WTC11 (cell line): Measurements from ENCODE around the gene ABLIM2. TPM values are rescaled to one million over a fixed set of nuclear protein-coding genes. Genes with fewer than 3 reads are reported as not detected.
A peak's percentile ranks its signal among the peaks of the same experiment; 100 is the strongest.

Source experiments
- ATAC-seq: fragments of 200-7000 bp; cut with Tn5 transposase; 2 replicates; pipeline ENCODE4 v1.10.0; 2021; ENCODE audit warnings: mild to moderate bottlenecking, moderate library complexity
- CTCF ChIA-PET: fragments of 300-600 bp; sonication (Branson Sonifier 250); formaldehyde crosslinking; loops from one replicate; lab custom pipeline; 2021; ENCODE audit warnings: antibody characterized with exemption; lab: Charles Lee
- POLR2A ChIA-PET: fragments of 350-600 bp; sonication (Branson Sonifier 250); formaldehyde crosslinking; loops from one replicate; lab custom pipeline; 2021; ENCODE audit warnings: antibody characterized with exemption; lab: Charles Lee
- DNase-seq: peaks from one replicate; pipeline ENCODE4 v3.0.0; 2021; ENCODE audit warnings: low spot score
- H3K27ac Mint-ChIP-seq: 2 replicates; pipeline ENCODE4 v1.8.0; 2021; ENCODE audit warnings: mixed read lengths
- H3K27me3 Mint-ChIP-seq: 2 replicates; pipeline ENCODE4 v1.8.0; 2021; ENCODE audit warnings: low read depth, mild to moderate bottlenecking, moderate library complexity, mixed read lengths
- H3K36me3 Mint-ChIP-seq: 2 replicates; pipeline ENCODE4 v1.8.0; 2021; ENCODE audit warnings: mixed read lengths
- H3K4me1 Mint-ChIP-seq: 2 replicates; pipeline ENCODE4 v1.8.0; 2022; ENCODE audit warnings: mixed read lengths
- H3K4me3 Mint-ChIP-seq: 2 replicates; pipeline ENCODE4 v1.8.0; 2021; ENCODE audit warnings: mild to moderate bottlenecking, moderate library complexity, mixed read lengths
- H3K9me3 Mint-ChIP-seq: 2 replicates; pipeline ENCODE4 v1.8.0; 2021; ENCODE audit warnings: mixed read lengths
- ATF1 ChIP-seq: sonication (generic); formaldehyde crosslinking; IDR thresholded peaks from 2 replicates; pipeline ENCODE4 v1.8.1; 2023; ENCODE audit warnings: mild to moderate bottlenecking, moderate library complexity, missing genetic modification reagents
- JAZF1 ChIP-seq: fragments of 250-450 bp; sonication (Bioruptor Pico); IDR thresholded peaks from 2 replicates; pipeline ENCODE4 v1.9.0; 2021; ENCODE audit warnings: moderate library complexity, mild to moderate bottlenecking, inconsistent platforms
- KAT7 ChIP-seq: sonication (generic); formaldehyde crosslinking; IDR thresholded peaks from 2 replicates; pipeline ENCODE4 v1.8.1; 2023; ENCODE audit warnings: missing genetic modification reagents, mild to moderate bottlenecking, borderline replicate concordance
- NFYB ChIP-seq: sonication (generic); formaldehyde crosslinking; conservative IDR thresholded peaks from 2 replicates; pipeline ENCODE4 v1.8.0; 2022; ENCODE audit warnings: low read depth, missing genetic modification reagents
- NR2C2 ChIP-seq: sonication (generic); formaldehyde crosslinking; IDR thresholded peaks from 2 replicates; pipeline ENCODE4 v1.8.0; 2022; ENCODE audit warnings: mild to moderate bottlenecking, missing genetic modification reagents
- TP53 ChIP-seq: sonication (generic); formaldehyde crosslinking; IDR thresholded peaks from 2 replicates; pipeline ENCODE4 v1.8.1; 2023; ENCODE audit warnings: mild to moderate bottlenecking, missing genetic modification reagents
- ZNF263 ChIP-seq: sonication (generic); formaldehyde crosslinking; IDR thresholded peaks from 2 replicates; pipeline ENCODE4 v1.8.1; 2022; ENCODE audit warnings: low read depth, mild to moderate bottlenecking, moderate library complexity, missing genetic modification reagents
- ZNF416 ChIP-seq: fragments of 250-450 bp; sonication (Bioruptor Pico); IDR thresholded peaks from 2 replicates; pipeline ENCODE4 v1.9.0; 2021; ENCODE audit warnings: mild to moderate bottlenecking, inconsistent platforms
- ZNF423 ChIP-seq: fragments of 250-450 bp; sonication (Bioruptor Pico); IDR thresholded peaks from 2 replicates; pipeline ENCODE4 v2.1.2; 2022; ENCODE audit warnings: mild to moderate bottlenecking, moderate library complexity
- total RNA-seq: library from RNA; stranded (reverse); gene quantifications from 3 replicates; pipeline ENCODE4 v1.2.3, GENCODE V29; 2021
- TF ChIP-seq, protein P1 (sequence below): sonication (generic); formaldehyde crosslinking; IDR thresholded peaks from 2 replicates; pipeline ENCODE4 v1.8.1; 2023; ENCODE audit warnings: mild to moderate bottlenecking, missing genetic modification reagents, borderline replicate concordance
- TF ChIP-seq, protein P2 (sequence below): sonication (generic); formaldehyde crosslinking; IDR thresholded peaks from 2 replicates; pipeline ENCODE4 v1.8.0; 2023; ENCODE audit warnings: missing genetic modification reagents, mild to moderate bottlenecking, borderline replicate concordance
- TF ChIP-seq, protein P3 (sequence below): fragments of 200-600 bp; IDR thresholded peaks from 2 replicates; pipeline ENCODE4 v1.8.0; 2022; ENCODE audit warnings: antibody characterized with exemption
- TF ChIP-seq, protein P4 (sequence below): sonication (generic); formaldehyde crosslinking; IDR thresholded peaks from 2 replicates; pipeline ENCODE4 v1.8.0; 2022; ENCODE audit warnings: missing genetic modification reagents
- TF ChIP-seq, protein P5 (sequence below): sonication (generic); formaldehyde crosslinking; conservative IDR thresholded peaks from 2 replicates; pipeline ENCODE4 v1.8.1; 2023; ENCODE audit warnings: mild to moderate bottlenecking, low read depth, missing genetic modification reagents, moderate library complexity
- TF ChIP-seq, protein P6 (sequence below): sonication (generic); formaldehyde crosslinking; IDR thresholded peaks from 2 replicates; pipeline ENCODE4 v1.8.0; 2022; ENCODE audit warnings: mild to moderate bottlenecking, missing genetic modification reagents

The ABLIM2 gene
- total RNA-seq, 1 experiment from 2014 or later, result 2.6 TPM

DNA sequence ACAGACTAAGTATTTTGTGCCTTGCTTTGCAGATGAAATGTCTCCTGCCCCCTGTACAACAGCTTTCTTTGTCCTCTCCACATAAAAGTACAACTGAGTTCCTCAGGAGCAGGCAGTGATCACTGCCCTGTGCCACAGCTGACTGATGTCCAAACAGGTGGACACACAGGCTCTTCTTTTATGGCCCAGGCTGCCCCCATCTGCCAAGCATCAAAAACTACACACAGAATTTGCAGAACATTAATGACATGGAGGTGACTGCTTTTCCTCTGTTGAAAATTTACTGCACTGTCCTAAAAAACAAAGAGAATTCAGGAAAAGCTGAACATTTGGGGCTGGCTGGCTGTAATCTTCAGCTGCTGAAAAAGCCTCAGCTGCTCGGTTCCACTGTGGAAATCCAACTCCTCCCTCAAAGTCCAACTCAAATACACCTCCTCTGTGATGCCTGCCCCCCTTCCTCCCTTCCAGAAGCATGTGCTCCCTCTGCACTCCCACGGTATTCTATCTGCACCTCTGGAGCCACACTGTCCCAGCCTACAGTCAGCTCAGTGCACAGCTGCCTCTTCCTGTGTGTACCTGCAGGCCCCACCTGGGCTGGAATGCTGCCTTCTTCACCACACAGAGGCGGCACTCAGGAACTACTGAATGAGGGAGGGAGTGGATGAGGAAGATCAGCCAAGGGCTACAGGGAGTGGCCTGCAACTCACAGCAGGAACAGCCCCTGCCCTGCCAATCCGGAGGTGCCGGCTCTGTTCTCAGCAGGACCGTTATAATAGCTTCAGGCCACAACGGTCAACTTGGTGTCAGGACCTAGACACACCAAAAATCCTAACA is 229.3 kb downstream of the ABLIM2 start:
- Mint-ChIP-seq H3K4me3 (no peak overlapping the region), H3K27ac (peak overlapping the region; percentile 83), H3K4me1 (peaks cover 26% of the 10 kb centered on the region), H3K27me3 (no peaks in the 10 kb centered on the region), H3K9me3 (peaks cover 8% of the 10 kb centered on the region), H3K36me3 (peaks cover 18% of the 10 kb centered on the region)
- ChIA-PET POLR2A (interaction anchor here (2.0 kb wide), 1 partner anchor 10 kb away, joined by 4 read pairs; the partner anchor contains the start of gene AFAP1), CTCF (interaction anchor here (1.2 to 4.8 kb wide), 11 partner anchors 9 to 168 kb away, joined by 3 to 27 read pairs (median 7); partner anchors contain the start of gene AFAP1)
- DNase-seq, result peak; percentile 35
- peak; percentile 94 for ATAC-seq
- no peak for TF ChIP-seq NFYB
- TF ChIP-seq TP53 (CRISPR knock-in tag), result no peak
- TF ChIP-seq, protein P1, sequence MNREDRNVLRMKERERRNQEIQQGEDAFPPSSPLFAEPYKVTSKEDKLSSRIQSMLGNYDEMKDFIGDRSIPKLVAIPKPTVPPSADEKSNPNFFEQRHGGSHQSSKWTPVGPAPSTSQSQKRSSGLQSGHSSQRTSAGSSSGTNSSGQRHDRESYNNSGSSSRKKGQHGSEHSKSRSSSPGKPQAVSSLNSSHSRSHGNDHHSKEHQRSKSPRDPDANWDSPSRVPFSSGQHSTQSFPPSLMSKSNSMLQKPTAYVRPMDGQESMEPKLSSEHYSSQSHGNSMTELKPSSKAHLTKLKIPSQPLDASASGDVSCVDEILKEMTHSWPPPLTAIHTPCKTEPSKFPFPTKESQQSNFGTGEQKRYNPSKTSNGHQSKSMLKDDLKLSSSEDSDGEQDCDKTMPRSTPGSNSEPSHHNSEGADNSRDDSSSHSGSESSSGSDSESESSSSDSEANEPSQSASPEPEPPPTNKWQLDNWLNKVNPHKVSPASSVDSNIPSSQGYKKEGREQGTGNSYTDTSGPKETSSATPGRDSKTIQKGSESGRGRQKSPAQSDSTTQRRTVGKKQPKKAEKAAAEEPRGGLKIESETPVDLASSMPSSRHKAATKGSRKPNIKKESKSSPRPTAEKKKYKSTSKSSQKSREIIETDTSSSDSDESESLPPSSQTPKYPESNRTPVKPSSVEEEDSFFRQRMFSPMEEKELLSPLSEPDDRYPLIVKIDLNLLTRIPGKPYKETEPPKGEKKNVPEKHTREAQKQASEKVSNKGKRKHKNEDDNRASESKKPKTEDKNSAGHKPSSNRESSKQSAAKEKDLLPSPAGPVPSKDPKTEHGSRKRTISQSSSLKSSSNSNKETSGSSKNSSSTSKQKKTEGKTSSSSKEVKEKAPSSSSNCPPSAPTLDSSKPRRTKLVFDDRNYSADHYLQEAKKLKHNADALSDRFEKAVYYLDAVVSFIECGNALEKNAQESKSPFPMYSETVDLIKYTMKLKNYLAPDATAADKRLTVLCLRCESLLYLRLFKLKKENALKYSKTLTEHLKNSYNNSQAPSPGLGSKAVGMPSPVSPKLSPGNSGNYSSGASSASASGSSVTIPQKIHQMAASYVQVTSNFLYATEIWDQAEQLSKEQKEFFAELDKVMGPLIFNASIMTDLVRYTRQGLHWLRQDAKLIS (CRISPR knock-in tag), result no peak
- TF ChIP-seq, protein P2, sequence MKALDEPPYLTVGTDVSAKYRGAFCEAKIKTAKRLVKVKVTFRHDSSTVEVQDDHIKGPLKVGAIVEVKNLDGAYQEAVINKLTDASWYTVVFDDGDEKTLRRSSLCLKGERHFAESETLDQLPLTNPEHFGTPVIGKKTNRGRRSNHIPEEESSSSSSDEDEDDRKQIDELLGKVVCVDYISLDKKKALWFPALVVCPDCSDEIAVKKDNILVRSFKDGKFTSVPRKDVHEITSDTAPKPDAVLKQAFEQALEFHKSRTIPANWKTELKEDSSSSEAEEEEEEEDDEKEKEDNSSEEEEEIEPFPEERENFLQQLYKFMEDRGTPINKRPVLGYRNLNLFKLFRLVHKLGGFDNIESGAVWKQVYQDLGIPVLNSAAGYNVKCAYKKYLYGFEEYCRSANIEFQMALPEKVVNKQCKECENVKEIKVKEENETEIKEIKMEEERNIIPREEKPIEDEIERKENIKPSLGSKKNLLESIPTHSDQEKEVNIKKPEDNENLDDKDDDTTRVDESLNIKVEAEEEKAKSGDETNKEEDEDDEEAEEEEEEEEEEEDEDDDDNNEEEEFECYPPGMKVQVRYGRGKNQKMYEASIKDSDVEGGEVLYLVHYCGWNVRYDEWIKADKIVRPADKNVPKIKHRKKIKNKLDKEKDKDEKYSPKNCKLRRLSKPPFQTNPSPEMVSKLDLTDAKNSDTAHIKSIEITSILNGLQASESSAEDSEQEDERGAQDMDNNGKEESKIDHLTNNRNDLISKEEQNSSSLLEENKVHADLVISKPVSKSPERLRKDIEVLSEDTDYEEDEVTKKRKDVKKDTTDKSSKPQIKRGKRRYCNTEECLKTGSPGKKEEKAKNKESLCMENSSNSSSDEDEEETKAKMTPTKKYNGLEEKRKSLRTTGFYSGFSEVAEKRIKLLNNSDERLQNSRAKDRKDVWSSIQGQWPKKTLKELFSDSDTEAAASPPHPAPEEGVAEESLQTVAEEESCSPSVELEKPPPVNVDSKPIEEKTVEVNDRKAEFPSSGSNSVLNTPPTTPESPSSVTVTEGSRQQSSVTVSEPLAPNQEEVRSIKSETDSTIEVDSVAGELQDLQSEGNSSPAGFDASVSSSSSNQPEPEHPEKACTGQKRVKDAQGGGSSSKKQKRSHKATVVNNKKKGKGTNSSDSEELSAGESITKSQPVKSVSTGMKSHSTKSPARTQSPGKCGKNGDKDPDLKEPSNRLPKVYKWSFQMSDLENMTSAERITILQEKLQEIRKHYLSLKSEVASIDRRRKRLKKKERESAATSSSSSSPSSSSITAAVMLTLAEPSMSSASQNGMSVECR (CRISPR knock-in tag), result no peak
- TF ChIP-seq ZNF263 (CRISPR knock-in tag), result peak; percentile 79
- TF ChIP-seq, protein P3, sequence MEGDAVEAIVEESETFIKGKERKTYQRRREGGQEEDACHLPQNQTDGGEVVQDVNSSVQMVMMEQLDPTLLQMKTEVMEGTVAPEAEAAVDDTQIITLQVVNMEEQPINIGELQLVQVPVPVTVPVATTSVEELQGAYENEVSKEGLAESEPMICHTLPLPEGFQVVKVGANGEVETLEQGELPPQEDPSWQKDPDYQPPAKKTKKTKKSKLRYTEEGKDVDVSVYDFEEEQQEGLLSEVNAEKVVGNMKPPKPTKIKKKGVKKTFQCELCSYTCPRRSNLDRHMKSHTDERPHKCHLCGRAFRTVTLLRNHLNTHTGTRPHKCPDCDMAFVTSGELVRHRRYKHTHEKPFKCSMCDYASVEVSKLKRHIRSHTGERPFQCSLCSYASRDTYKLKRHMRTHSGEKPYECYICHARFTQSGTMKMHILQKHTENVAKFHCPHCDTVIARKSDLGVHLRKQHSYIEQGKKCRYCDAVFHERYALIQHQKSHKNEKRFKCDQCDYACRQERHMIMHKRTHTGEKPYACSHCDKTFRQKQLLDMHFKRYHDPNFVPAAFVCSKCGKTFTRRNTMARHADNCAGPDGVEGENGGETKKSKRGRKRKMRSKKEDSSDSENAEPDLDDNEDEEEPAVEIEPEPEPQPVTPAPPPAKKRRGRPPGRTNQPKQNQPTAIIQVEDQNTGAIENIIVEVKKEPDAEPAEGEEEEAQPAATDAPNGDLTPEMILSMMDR, result no peak

DNA sequence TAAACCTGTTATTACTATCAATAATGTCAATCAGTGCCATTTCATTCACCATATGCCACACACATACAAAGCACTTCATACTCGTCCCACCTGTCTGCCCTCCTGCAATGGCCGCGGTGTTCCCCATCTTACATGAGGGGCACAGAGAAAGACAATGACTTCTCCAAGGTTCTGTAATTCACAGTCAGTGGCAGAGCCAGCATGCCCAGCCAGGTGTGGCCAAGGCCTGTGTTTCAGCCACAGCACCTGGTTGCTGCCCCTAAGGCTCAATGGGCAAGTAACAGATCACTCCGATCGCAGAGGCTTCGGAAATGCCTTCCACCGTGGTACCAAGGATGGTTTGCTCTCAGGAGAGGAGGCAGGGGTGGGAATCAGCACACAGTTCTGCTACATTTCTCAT is 229.9 kb downstream of the ABLIM2 start:
- ChIA-PET CTCF (interaction anchor here (1.3 to 4.8 kb wide), 7 partner anchors 11 to 167 kb away, joined by 3 to 27 read pairs (median 10); partner anchors contain the start of gene AFAP1), POLR2A (no interaction called here)
- Mint-ChIP-seq H3K36me3 (peaks cover 16% of the 10 kb centered on the region), H3K27me3 (no peaks in the 10 kb centered on the region), H3K4me3 (no peak overlapping the region), H3K4me1 (peaks cover 29% of the 10 kb centered on the region), H3K9me3 (peaks cover 9% of the 10 kb centered on the region), H3K27ac (no peak overlapping the region)
- DNase-seq (no peak), ATAC-seq (no peak)
- no peak for TF ChIP-seq KAT7 (CRISPR knock-in tag)
- TF ChIP-seq, protein P4, sequence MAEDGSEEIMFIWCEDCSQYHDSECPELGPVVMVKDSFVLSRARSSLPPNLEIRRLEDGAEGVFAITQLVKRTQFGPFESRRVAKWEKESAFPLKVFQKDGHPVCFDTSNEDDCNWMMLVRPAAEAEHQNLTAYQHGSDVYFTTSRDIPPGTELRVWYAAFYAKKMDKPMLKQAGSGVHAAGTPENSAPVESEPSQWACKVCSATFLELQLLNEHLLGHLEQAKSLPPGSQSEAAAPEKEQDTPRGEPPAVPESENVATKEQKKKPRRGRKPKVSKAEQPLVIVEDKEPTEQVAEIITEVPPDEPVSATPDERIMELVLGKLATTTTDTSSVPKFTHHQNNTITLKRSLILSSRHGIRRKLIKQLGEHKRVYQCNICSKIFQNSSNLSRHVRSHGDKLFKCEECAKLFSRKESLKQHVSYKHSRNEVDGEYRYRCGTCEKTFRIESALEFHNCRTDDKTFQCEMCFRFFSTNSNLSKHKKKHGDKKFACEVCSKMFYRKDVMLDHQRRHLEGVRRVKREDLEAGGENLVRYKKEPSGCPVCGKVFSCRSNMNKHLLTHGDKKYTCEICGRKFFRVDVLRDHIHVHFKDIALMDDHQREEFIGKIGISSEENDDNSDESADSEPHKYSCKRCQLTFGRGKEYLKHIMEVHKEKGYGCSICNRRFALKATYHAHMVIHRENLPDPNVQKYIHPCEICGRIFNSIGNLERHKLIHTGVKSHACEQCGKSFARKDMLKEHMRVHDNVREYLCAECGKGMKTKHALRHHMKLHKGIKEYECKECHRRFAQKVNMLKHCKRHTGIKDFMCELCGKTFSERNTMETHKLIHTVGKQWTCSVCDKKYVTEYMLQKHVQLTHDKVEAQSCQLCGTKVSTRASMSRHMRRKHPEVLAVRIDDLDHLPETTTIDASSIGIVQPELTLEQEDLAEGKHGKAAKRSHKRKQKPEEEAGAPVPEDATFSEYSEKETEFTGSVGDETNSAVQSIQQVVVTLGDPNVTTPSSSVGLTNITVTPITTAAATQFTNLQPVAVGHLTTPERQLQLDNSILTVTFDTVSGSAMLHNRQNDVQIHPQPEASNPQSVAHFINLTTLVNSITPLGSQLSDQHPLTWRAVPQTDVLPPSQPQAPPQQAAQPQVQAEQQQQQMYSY (CRISPR knock-in tag), result no peak
- no peak for TF ChIP-seq ZNF416 (CRISPR knock-in tag)
- TF ChIP-seq, protein P5, sequence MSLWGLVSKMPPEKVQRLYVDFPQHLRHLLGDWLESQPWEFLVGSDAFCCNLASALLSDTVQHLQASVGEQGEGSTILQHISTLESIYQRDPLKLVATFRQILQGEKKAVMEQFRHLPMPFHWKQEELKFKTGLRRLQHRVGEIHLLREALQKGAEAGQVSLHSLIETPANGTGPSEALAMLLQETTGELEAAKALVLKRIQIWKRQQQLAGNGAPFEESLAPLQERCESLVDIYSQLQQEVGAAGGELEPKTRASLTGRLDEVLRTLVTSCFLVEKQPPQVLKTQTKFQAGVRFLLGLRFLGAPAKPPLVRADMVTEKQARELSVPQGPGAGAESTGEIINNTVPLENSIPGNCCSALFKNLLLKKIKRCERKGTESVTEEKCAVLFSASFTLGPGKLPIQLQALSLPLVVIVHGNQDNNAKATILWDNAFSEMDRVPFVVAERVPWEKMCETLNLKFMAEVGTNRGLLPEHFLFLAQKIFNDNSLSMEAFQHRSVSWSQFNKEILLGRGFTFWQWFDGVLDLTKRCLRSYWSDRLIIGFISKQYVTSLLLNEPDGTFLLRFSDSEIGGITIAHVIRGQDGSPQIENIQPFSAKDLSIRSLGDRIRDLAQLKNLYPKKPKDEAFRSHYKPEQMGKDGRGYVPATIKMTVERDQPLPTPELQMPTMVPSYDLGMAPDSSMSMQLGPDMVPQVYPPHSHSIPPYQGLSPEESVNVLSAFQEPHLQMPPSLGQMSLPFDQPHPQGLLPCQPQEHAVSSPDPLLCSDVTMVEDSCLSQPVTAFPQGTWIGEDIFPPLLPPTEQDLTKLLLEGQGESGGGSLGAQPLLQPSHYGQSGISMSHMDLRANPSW (CRISPR knock-in tag), result no peak
- no peak for TF ChIP-seq ZNF423 (CRISPR knock-in tag)
- TF ChIP-seq JAZF1, result no peak
- no peak for TF ChIP-seq ATF1 (CRISPR knock-in tag)
- TF ChIP-seq NR2C2 (CRISPR knock-in tag), result no peak
- TF ChIP-seq, protein P6, sequence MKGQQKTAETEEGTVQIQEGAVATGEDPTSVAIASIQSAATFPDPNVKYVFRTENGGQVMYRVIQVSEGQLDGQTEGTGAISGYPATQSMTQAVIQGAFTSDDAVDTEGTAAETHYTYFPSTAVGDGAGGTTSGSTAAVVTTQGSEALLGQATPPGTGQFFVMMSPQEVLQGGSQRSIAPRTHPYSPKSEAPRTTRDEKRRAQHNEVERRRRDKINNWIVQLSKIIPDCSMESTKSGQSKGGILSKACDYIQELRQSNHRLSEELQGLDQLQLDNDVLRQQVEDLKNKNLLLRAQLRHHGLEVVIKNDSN (CRISPR knock-in tag), result no peak
